ENCODE data around the gene CARMIL1.

GRCh38 chr6:25472306-25472705, 193.1 kb downstream of the CARMIL1 start:
- TF ChIP-seq, protein P1, sequence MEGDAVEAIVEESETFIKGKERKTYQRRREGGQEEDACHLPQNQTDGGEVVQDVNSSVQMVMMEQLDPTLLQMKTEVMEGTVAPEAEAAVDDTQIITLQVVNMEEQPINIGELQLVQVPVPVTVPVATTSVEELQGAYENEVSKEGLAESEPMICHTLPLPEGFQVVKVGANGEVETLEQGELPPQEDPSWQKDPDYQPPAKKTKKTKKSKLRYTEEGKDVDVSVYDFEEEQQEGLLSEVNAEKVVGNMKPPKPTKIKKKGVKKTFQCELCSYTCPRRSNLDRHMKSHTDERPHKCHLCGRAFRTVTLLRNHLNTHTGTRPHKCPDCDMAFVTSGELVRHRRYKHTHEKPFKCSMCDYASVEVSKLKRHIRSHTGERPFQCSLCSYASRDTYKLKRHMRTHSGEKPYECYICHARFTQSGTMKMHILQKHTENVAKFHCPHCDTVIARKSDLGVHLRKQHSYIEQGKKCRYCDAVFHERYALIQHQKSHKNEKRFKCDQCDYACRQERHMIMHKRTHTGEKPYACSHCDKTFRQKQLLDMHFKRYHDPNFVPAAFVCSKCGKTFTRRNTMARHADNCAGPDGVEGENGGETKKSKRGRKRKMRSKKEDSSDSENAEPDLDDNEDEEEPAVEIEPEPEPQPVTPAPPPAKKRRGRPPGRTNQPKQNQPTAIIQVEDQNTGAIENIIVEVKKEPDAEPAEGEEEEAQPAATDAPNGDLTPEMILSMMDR (IDR thresholded peaks at IDR 0.05) = peak in 1 of 12 donors; percentile 26
- TF ChIP-seq POLR2A (IDR thresholded peaks at IDR 0.05) = no peak

All from heart left ventricle (tissue), 13 donors.